VCaP (cell line): ENCODE measurements around the gene SHFL.

Source experiments
- H3K27ac ChIP-seq: fragments of 450-650 bp; 2 replicates; pipeline ENCODE4 v1.5.1; 2017
- CTCF ChIP-seq: fragments of 450-650 bp; conservative IDR thresholded peaks from 2 replicates; pipeline ENCODE4 v1.5.1; 2017; ENCODE audit warnings: mild to moderate bottlenecking, moderate library complexity

The SHFL gene

GRCh38 chr19:10049626-10050025, 36.5 kb upstream of the SHFL start:
- no peak overlapping the region for H3K27ac ChIP-seq
- no peak for TF ChIP-seq CTCF

- no peak for TF ChIP-seq CTCF
- H3K27ac ChIP-seq: no peak overlapping the region
These were observed 33.3 kb upstream of the SHFL start for GRCh38 chr19:10052602-10053360.

- TF ChIP-seq CTCF: no peak
- H3K27ac ChIP-seq: no peak overlapping the region
These were observed 24.3 kb upstream of the SHFL start for GRCh38 chr19:10061717-10062310.

GRCh38 chr19:10068205-10068604, 17.9 kb upstream of the SHFL start:
- no peak overlapping the region for H3K27ac ChIP-seq
- no peak for TF ChIP-seq CTCF

- H3K27ac ChIP-seq: no peak overlapping the region
- TF ChIP-seq CTCF: no peak
These were observed 17.1 kb upstream of the SHFL start for GRCh38 chr19:10069046-10069445.

GRCh38 chr19:10070730-10071446, 15.2 kb upstream of the SHFL start:
- no peak for TF ChIP-seq CTCF
- no peak overlapping the region for H3K27ac ChIP-seq

- no peak for TF ChIP-seq CTCF
- no peak overlapping the region for H3K27ac ChIP-seq
These were observed 12.0 kb upstream of the SHFL start for GRCh38 chr19:10074153-10074552.
